Measurements from ENCODE around the gene USP48.

GRCh38 chr1:21736011-21736410 lies 46.9 kb downstream of the USP48 start:
- TF ChIP-seq GATA2 (IDR thresholded peaks at IDR 0.05; ENCODE audit: low read depth, low read length) (no peak), GATA3 (IDR thresholded peaks at IDR 0.05; ENCODE audit: low read depth, low read length) (no peak)

All from SH-SY5Y (cell line).